Natural killer cell (primary cell): ENCODE results near the gene CYB561. TPM values are rescaled to one million over a fixed set of nuclear protein-coding genes. Genes with fewer than 3 reads are reported as not detected.

Experiments
- ATAC-seq, 3 donors: fragments of 150-1000 bp in 2 of 3; fragments of 200-7000 bp in 1 of 3; cut with Tn5 transposase; 1 replicate in 1 of 3; 2 replicates in 2 of 3; pipeline ENCODE4 v1.10.0; 2021; ENCODE audit warnings: mild to moderate bottlenecking in 2 of 3, moderate library complexity in 2 of 3
- DNase-seq, 2 donors: peaks; one replicate each; pipeline versions ENCODE4 v3.0.0 to v3.0.0-alpha.2; 2013 to 2021; ENCODE audit warnings: mixed read lengths in 1 of 2
- H3K27ac ChIP-seq: one replicate; pipeline ENCODE4 v1.5.1; 2013; ENCODE audit warnings: mild to moderate bottlenecking, low read length
- H3K27me3 ChIP-seq: one replicate; pipeline ENCODE4 v1.6.1; 2013; ENCODE audit warnings: low read length; ENCODE audit not compliant: control insufficient read depth, insufficient read depth
- H3K36me3 ChIP-seq: one replicate; pipeline ENCODE4 v1.6.1; 2013; ENCODE audit warnings: low read length; ENCODE audit not compliant: control insufficient read depth, insufficient read depth
- H3K4me1 ChIP-seq: one replicate; pipeline ENCODE4 v1.6.1; 2013; ENCODE audit warnings: low read length; ENCODE audit not compliant: control insufficient read depth, insufficient read depth
- H3K4me3 ChIP-seq: one replicate; pipeline ENCODE4 v1.5.1; 2013; ENCODE audit warnings: low read length
- H3K9me3 ChIP-seq: one replicate; pipeline ENCODE4 v1.6.1; 2013; ENCODE audit warnings: low read length; ENCODE audit not compliant: control insufficient read depth, insufficient read depth
- H3K27ac Mint-ChIP-seq, 2 donors: one replicate each; pipeline ENCODE4 v1.8.0; 2022; ENCODE audit warnings: mild to moderate bottlenecking in 2 of 2, mixed read lengths in 2 of 2, moderate library complexity in 1 of 2
- H3K27me3 Mint-ChIP-seq, 2 donors: one replicate each; pipeline ENCODE4 v1.8.0; 2022; ENCODE audit warnings: low read depth in 2 of 2, mixed read lengths in 2 of 2
- H3K36me3 Mint-ChIP-seq: one replicate; pipeline ENCODE4 v1.8.0; 2022; ENCODE audit warnings: mixed read lengths
- H3K4me1 Mint-ChIP-seq, 2 donors: one replicate each; pipeline ENCODE4 v1.8.0; 2022; ENCODE audit warnings: mixed read lengths in 2 of 2
- H3K4me3 Mint-ChIP-seq: one replicate; pipeline ENCODE4 v1.8.0; 2022; ENCODE audit warnings: mild to moderate bottlenecking, moderate library complexity, mixed read lengths
- H3K9me3 Mint-ChIP-seq, 2 donors: one replicate each; pipeline ENCODE4 v1.8.0; 2022; ENCODE audit warnings: mixed read lengths in 2 of 2
- CTCF ChIP-seq: fragments of 200-600 bp; IDR thresholded peaks from one replicate; pipeline ENCODE4 v1.8.0; 2022; ENCODE audit warnings: antibody characterized with exemption
- WGBS: methylation state at CpG from one replicate; pipeline ENCODE4 v1.1.7; 2013; ENCODE audit warnings: missing lambda C conversion rate; ENCODE audit not compliant: insufficient coverage; 5-methylcytosine and 5-hydroxymethylcytosine counted together
- intact Hi-C: fragments of 100-400 bp; cut with micrococcal nuclease; formaldehyde crosslinking; loops from one replicate; pipeline ENCODE4 v1.14.2; 2022
- total RNA-seq, 4 donors: library from RNA; stranded (reverse); fragments of 120-200 nt in 1 of 4; gene quantifications; one replicate each; pipeline versions ENCODE4 v1.2.3 to v1.2.4, GENCODE V29; 2013 to 2022

The CYB561 gene
- total RNA-seq, 3 donors from 2014 or later (not counting 1 experiment from before 2014, with no cell fraction given): 16.3 to 19.3 (median 19.2) TPM

DNA sequence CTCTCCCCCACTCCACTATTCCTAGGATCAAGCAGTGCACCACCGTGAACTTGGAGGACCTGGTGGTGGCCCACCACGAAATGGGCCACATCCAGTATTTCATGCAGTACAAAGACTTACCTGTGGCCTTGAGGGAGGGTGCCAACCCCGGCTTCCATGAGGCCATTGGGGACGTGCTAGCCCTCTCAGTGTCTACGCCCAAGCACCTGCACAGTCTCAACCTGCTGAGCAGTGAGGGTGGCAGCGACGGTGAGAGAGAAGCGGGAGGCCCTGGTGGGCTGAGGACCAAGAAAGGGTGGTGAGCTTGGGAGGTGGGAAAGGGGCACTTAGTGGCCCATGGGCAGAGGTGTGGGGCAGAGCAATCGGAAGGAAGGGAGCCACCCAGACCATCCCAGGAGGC, 47.3 kb upstream of the CYB561 start:
- no peaks in the 10 kb centered on the region for H3K27me3 ChIP-seq
- H3K9me3 Mint-ChIP-seq: no peaks in the 10 kb centered on the region
- no peaks in the 10 kb centered on the region for H3K4me1 ChIP-seq
- intact Hi-C loops: no loop called here
- H3K27ac ChIP-seq: no peak overlapping the region
- ATAC-seq (no peak), DNase-seq (no peak)
- no peaks in the 10 kb centered on the region for H3K9me3 ChIP-seq
- no peaks in the 10 kb centered on the region for H3K27me3 Mint-ChIP-seq
- H3K4me3 ChIP-seq: no peak overlapping the region
- no peak overlapping the region for H3K27ac Mint-ChIP-seq
- no peak overlapping the region for H3K4me3 Mint-ChIP-seq
- no peaks in the 10 kb centered on the region for H3K36me3 Mint-ChIP-seq
- TF ChIP-seq CTCF: no peak
- no peaks in the 10 kb centered on the region for H3K36me3 ChIP-seq
- WGBS: 87% methylated on average over 9 of the region's 9 CpGs
- no peaks in the 10 kb centered on the region for H3K4me1 Mint-ChIP-seq

DNA sequence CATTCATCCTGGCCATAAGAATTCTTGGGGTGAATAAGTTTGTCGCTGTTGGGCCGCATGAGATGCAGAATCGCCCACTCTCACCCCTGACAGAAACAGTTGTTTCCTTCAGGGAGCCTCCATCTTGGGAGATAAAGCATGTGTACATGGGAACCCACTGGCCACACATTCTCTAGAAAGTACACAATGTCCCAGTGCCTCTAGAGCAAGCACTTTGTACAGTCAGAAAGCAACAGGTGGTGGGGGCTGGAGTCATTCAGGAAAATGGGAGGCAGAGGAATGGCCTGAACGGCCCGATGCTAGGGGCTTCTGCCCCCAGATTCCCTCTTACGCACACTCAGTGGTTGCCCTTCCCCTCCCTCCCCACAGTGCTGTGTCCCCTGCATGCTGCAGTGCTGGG, 46.8 kb upstream of the CYB561 start:
- H3K36me3 Mint-ChIP-seq: no peaks in the 10 kb centered on the region
- H3K27me3 Mint-ChIP-seq: no peaks in the 10 kb centered on the region
- Histone ChIP-seq H3K36me3 (no peaks in the 10 kb centered on the region), H3K27me3 (no peaks in the 10 kb centered on the region), H3K9me3 (no peaks in the 10 kb centered on the region), H3K27ac (no peak overlapping the region), H3K4me1 (no peaks in the 10 kb centered on the region), H3K4me3 (no peak overlapping the region)
- ATAC-seq: no peak
- no peak for TF ChIP-seq CTCF
- intact Hi-C loops: no loop called here
- H3K4me1 Mint-ChIP-seq: no peaks in the 10 kb centered on the region
- no peak overlapping the region for H3K4me3 Mint-ChIP-seq
- 89% methylated on average over 6 of the region's 6 CpGs for WGBS
- no peaks in the 10 kb centered on the region for H3K9me3 Mint-ChIP-seq
- no peak for DNase-seq
- no peak overlapping the region for H3K27ac Mint-ChIP-seq

GRCh38 chr17:63491977-63492618, 46.0 kb upstream of the CYB561 start:
- H3K9me3 ChIP-seq: no peaks in the 10 kb centered on the region
- no peaks in the 10 kb centered on the region for H3K4me1 Mint-ChIP-seq
- H3K27me3 Mint-ChIP-seq: no peaks in the 10 kb centered on the region
- no peak overlapping the region for H3K27ac Mint-ChIP-seq
- no peaks in the 10 kb centered on the region for H3K36me3 Mint-ChIP-seq
- H3K4me3 Mint-ChIP-seq: no peak overlapping the region
- no peak for DNase-seq
- ATAC-seq: no peak
- H3K27ac ChIP-seq: no peak overlapping the region
- WGBS: 91% methylated on average over 10 of the region's 10 CpGs
- H3K27me3 ChIP-seq: no peaks in the 10 kb centered on the region
- no peak for TF ChIP-seq CTCF
- intact Hi-C loops: no loop called here
- H3K4me3 ChIP-seq: no peak overlapping the region
- no peaks in the 10 kb centered on the region for H3K4me1 ChIP-seq
- no peaks in the 10 kb centered on the region for H3K9me3 Mint-ChIP-seq
- no peaks in the 10 kb centered on the region for H3K36me3 ChIP-seq

- H3K36me3 Mint-ChIP-seq: no peaks in the 10 kb centered on the region
- Histone ChIP-seq H3K4me3 (no peak overlapping the region), H3K27me3 (no peaks in the 10 kb centered on the region), H3K9me3 (no peaks in the 10 kb centered on the region), H3K36me3 (no peaks in the 10 kb centered on the region), H3K4me1 (no peaks in the 10 kb centered on the region), H3K27ac (no peak overlapping the region)
- H3K27me3 Mint-ChIP-seq: no peaks in the 10 kb centered on the region
- 88% methylated on average over 8 of the region's 8 CpGs for WGBS
- intact Hi-C loops: no loop called here
- DNase-seq (no peak), ATAC-seq (no peak)
- no peaks in the 10 kb centered on the region for H3K4me1 Mint-ChIP-seq
- no peak for TF ChIP-seq CTCF
- H3K27ac Mint-ChIP-seq: no peak overlapping the region
- no peak overlapping the region for H3K4me3 Mint-ChIP-seq
- no peaks in the 10 kb centered on the region for H3K9me3 Mint-ChIP-seq
These were observed 45.3 kb upstream of the CYB561 start for GRCh38 chr17:63491413-63491812.
